HCT116 (cell line): ENCODE results near the gene ANKRD2.

Experiments used
- CBX3 ChIP-seq: IDR thresholded peaks from 2 replicates; pipeline ENCODE4 v1.6.1; 2012; ENCODE audit warnings: low read depth
- EZH2 ChIP-seq: fragments of 200-600 bp; sonication (generic); IDR thresholded peaks from 2 replicates; pipeline ENCODE4 v1.6.1; 2017; ENCODE audit warnings: antibody characterized with exemption, mixed run types
- POLR2A ChIP-seq: IDR thresholded peaks from 2 replicates; pipeline ENCODE4 v1.7.0; 2011; ENCODE audit warnings: borderline replicate concordance; ENCODE audit not compliant: insufficient read depth, insufficient read length; ENCODE audit errors: extremely low read depth
- REST ChIP-seq: IDR thresholded peaks from 2 replicates; pipeline ENCODE4 v1.6.1; 2012; ENCODE audit warnings: low read depth
- YY1 ChIP-seq: IDR thresholded peaks from 2 replicates; pipeline ENCODE4 v1.6.1; 2011; ENCODE audit warnings: low read length, low read depth, moderate library complexity, mild to moderate bottlenecking; ENCODE audit not compliant: insufficient replicate concordance; ENCODE audit errors: extremely low read depth

- TF ChIP-seq REST (no peak), CBX3 (no peak), POLR2A (no peak), EZH2 (no peak), YY1 (no peak)
Observed at GRCh38 chr10:97583476-97583875, 10.9 kb downstream of the ANKRD2 start.
